Stimulated activated CD4-positive, alpha-beta T cell treated with anti-CD3 and anti-CD28 coated beads, Interleukin-12 subunit alpha, Interleukin-12 subunit beta, amount 100 ng/mL, for 48 hours (primary cell): ENCODE results near the gene ZNF469.

Source experiments
- DNase-seq, 3 donors: peaks; one replicate each; pipeline ENCODE4 v3.0.0-alpha.2; 2020; ENCODE audit warnings: low read depth in 2 of 3, low spot score in 1 of 3

Gene ZNF469

GRCh38 chr16:88378401-88378800, 4.4 kb upstream of the ZNF469 start:
- no peak for DNase-seq

GRCh38 chr16:88378836-88379693, 3.7 kb upstream of the ZNF469 start:
- no peak for DNase-seq

- no peak for DNase-seq
Observed at GRCh38 chr16:88379694-88380040, 3.1 kb upstream of the ZNF469 start.

GRCh38 chr16:88380099-88380498, 2.7 kb upstream of the ZNF469 start:
- no peak for DNase-seq

- DNase-seq: no peak
Observed at GRCh38 chr16:88380619-88381018, 2.1 kb upstream of the ZNF469 start.

- DNase-seq: no peak
Observed at GRCh38 chr16:88381820-88382451, 823 bp upstream of the ZNF469 start.

- no peak for DNase-seq
Observed at GRCh38 chr16:88383401-88384221, 852 bp downstream of the ZNF469 start.

- DNase-seq: no peak
Observed at GRCh38 chr16:88384222-88385111, 1.7 kb downstream of the ZNF469 start.

GRCh38 chr16:88385112-88385594, 2.4 kb downstream of the ZNF469 start:
- no peak for DNase-seq

- DNase-seq: no peak
Observed at GRCh38 chr16:88385831-88386815, 3.4 kb downstream of the ZNF469 start.

- DNase-seq: no peak
Observed at GRCh38 chr16:88387180-88387765, 4.5 kb downstream of the ZNF469 start.

- no peak for DNase-seq
Observed at GRCh38 chr16:88387941-88388627, 5.3 kb downstream of the ZNF469 start.

- DNase-seq: no peak
Observed at GRCh38 chr16:88389191-88389590, 6.4 kb downstream of the ZNF469 start.

GRCh38 chr16:88389621-88390160, 6.9 kb downstream of the ZNF469 start:
- no peak for DNase-seq

- no peak for DNase-seq
Observed at GRCh38 chr16:88390265-88390664, 7.5 kb downstream of the ZNF469 start.

GRCh38 chr16:88390735-88391134, 8.0 kb downstream of the ZNF469 start:
- DNase-seq: no peak

- no peak for DNase-seq
Observed at GRCh38 chr16:88391144-88391850, 8.5 kb downstream of the ZNF469 start.

- DNase-seq: no peak
Observed at GRCh38 chr16:88392111-88392510, 9.4 kb downstream of the ZNF469 start.
